ENCODE results near the gene RAB8B. TPM values are rescaled to one million over a fixed set of nuclear protein-coding genes. Genes with fewer than 3 reads are reported as not detected.

Gene RAB8B
- total and polyA plus RNA-seq, 9 of the 15 experiments (the other 6 are each of a cell fraction or from before 2014, with no cell fraction given), result 7.8 to 32.1 (median 24.2) TPM

DNA sequence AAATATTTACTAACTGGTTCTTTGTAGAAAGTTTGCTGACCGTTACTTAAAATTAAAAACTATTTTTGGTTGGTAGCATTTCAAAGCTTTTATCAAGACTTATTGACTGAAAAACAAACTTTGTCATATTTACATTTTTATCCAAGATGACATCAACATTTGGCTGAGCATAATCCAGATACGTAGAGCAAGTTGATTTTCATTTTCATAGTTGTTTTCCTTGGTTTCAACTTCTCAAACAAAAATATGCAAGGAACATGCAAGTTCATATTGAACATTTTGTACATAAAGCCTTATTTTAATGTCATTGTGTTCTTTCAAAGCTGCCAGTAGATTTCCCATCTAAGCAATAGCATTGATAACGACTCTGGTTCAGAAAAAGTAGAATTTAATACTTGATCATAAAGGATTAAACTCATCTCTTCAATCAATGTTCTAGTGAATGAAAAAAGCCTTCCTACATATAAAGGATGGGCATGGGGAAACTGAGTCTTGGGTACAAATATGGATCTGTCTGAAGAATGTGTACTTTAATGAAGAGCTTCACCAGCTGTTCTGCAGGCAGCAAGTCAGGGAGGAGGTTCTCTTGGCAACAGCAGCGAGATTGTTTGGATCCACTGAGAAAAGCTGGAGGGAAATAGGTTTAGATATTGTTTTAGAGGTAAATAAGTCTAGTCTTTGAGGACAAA lies 5.6 kb downstream of the RAB8B start (continued):
- no peak for TF ChIP-seq ZNF217 (CRISPR knock-in tag; IDR thresholded peaks at IDR 0.05)
- no peak for TF ChIP-seq HLTF (IDR thresholded peaks at IDR 0.05)
- TF ChIP-seq MCM7 (IDR thresholded peaks at IDR 0.05), result no peak
- no peak for TF ChIP-seq JUN (IDR thresholded peaks at IDR 0.05; ENCODE audit: borderline replicate concordance, low read depth, low read length)
- TF ChIP-seq JUN (CRISPR knock-in tag; IDR thresholded peaks at IDR 0.05; ENCODE audit: borderline replicate concordance), result no peak
- TF ChIP-seq ELF4 (CRISPR knock-in tag; IDR thresholded peaks at IDR 0.05), result no peak
- no peak for TF ChIP-seq FOXM1 (IDR thresholded peaks at IDR 0.05; ENCODE audit: low read depth)
- TF ChIP-seq FOXM1 (CRISPR knock-in tag; IDR thresholded peaks at IDR 0.05; ENCODE audit: low read depth), result no peak
- no peak for TF ChIP-seq ZFP36 (IDR thresholded peaks at IDR 0.05; ENCODE audit: low read depth, low read length, partially characterized antibody)
- TF ChIP-seq RFX1 (IDR thresholded peaks at IDR 0.05), result peak; percentile 31; the same call in 1 of the 2 replicates
- no peak for TF ChIP-seq ZNF134 (CRISPR knock-in tag; conservative IDR thresholded peaks at IDR 0.05)
- TF ChIP-seq PTRF (tag; IDR thresholded peaks at IDR 0.05), result no peak
- TF ChIP-seq, protein P1, sequence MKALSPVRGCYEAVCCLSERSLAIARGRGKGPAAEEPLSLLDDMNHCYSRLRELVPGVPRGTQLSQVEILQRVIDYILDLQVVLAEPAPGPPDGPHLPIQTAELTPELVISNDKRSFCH (CRISPR knock-in tag; IDR thresholded peaks at IDR 0.05), result no peak
- TF ChIP-seq, protein P1 (tag; IDR thresholded peaks at IDR 0.05), result no peak
- TF ChIP-seq FOXJ2 (tag; IDR thresholded peaks at IDR 0.05), result 0 out of 2 replicates have a peak, but pooled peaks have one; percentile 18
- TF ChIP-seq, protein P2, sequence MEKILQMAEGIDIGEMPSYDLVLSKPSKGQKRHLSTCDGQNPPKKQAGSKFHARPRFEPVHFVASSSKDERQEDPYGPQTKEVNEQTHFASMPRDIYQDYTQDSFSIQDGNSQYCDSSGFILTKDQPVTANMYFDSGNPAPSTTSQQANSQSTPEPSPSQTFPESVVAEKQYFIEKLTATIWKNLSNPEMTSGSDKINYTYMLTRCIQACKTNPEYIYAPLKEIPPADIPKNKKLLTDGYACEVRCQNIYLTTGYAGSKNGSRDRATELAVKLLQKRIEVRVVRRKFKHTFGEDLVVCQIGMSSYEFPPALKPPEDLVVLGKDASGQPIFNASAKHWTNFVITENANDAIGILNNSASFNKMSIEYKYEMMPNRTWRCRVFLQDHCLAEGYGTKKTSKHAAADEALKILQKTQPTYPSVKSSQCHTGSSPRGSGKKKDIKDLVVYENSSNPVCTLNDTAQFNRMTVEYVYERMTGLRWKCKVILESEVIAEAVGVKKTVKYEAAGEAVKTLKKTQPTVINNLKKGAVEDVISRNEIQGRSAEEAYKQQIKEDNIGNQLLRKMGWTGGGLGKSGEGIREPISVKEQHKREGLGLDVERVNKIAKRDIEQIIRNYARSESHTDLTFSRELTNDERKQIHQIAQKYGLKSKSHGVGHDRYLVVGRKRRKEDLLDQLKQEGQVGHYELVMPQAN (IDR thresholded peaks at IDR 0.05; ENCODE audit: borderline replicate concordance), result no peak
